Kasumi-1 (cell line): ENCODE data around the gene SMCO4.
A peak's percentile ranks its signal among the peaks of the same experiment; 100 is the strongest.
"Not testable (repeated sequence)": the region's sequence is repeated elsewhere in the genome, so short reads cannot be mapped to it uniquely, and the experiment has no call there.

Source experiments
- DNase-seq, 2 experiments: peaks; one replicate each; lab custom pipeline; 2025; lab: John Stamatoyannopoulos, UW

The SMCO4 gene

DNA sequence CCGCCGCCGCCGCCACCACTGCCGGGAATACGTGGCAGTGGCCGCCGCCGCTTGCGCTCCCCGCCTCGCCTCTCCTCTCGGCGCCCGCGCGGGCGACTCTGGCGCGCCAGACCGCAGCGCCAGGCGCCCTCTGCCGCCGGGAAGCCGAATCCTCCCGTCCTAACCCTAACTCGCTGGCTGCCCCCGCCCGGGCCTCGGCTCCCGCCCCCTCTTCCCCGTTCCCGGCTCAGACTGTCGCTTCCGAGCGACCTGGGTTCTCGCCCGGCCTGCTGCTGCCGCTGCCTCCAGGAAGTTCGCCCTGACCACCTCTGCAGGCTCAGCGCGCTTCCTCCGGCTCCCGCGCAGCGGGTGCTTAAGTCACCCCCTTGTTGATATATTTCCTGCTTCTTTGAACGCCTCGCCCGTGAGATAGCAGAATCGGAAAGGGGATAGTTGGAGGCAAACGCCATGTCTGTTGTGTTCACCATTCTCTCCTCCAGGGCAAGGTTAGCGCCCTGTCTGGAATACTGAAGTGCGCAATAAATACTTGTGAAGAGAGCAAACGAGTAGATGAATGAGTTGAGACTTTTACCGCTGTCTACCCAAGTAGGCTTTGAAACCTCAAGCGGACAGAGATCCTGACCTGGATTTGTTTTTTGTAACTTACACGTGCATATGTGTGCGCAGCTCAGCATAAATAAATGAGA is at the start of gene SMCO4:
Gene SMCO4, minus strand, starts transcription at position 100 of the 686 bp plus-strand sequence. CDS start 64,202 bp downstream, outside the sequence.
- DNase-seq, result peak; percentile 68 to 78

- DNase-seq, result peak in 1 of 2 experiments; percentile 23
Observed at GRCh38 chr11:93591247-93591898, 48.2 kb upstream of the SMCO4 start.

GRCh38 chr11:93589347-93589746 is 46.2 kb upstream of the SMCO4 start:
- no peak for DNase-seq

- DNase-seq, result no peak
Observed at GRCh38 chr11:93587858-93588581, 44.8 kb upstream of the SMCO4 start.

- not testable (repeated sequence) for DNase-seq
Observed at GRCh38 chr11:93587425-93587824, 44.2 kb upstream of the SMCO4 start.

- DNase-seq, result no peak
Observed at GRCh38 chr11:93585758-93586157, 42.6 kb upstream of the SMCO4 start.

DNA sequence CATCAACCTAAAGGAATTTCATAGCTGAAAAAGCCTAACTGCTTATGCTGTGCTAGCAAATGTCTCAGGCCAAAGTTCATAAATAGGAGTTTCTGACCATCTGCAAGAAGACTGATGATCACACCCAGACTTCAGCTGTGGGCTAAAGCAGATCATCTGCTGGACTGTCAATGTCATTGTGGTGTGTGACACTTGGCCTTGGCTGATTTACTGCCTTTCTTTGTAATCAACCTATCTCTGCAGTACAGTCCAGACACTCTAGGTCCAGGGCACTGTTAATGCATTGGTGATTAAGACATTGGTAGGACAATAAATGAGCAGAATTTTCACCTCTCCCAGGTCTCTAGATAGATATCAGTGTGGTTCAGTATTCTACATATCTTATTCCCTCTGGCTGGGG is 40.3 kb upstream of the SMCO4 start:
- no peak for DNase-seq

- no peak for DNase-seq
Observed at GRCh38 chr11:93579187-93579751, 36.1 kb upstream of the SMCO4 start.

- DNase-seq, result no peak
Observed at GRCh38 chr11:93577286-93577685, 34.1 kb upstream of the SMCO4 start.

- DNase-seq, result not testable (repeated sequence)
Observed at GRCh38 chr11:93576870-93577269, 33.7 kb upstream of the SMCO4 start.

- no peak for DNase-seq
Observed at GRCh38 chr11:93574638-93575220, 31.5 kb upstream of the SMCO4 start.

DNA sequence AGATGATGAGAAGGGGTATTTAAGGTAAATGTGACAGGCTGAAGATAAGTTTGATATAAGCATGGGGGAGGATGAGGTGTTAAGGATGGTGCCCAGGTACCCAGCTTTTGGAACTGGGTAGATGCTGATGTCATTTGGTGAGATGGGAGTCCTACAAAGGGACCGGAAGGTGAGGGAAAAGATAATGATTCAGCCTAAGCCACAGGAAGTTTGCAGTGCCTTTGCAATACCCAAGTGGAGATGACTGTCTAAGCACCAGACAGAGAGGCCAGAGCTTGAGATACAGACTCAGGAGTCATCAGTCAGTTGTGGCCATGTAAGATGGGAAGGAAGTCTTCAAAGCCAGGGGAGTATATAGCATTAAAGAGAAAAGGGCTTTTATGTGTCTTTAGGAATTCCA is 30.0 kb upstream of the SMCO4 start:
- DNase-seq, result peak in 1 of 2 experiments; percentile 8

DNA sequence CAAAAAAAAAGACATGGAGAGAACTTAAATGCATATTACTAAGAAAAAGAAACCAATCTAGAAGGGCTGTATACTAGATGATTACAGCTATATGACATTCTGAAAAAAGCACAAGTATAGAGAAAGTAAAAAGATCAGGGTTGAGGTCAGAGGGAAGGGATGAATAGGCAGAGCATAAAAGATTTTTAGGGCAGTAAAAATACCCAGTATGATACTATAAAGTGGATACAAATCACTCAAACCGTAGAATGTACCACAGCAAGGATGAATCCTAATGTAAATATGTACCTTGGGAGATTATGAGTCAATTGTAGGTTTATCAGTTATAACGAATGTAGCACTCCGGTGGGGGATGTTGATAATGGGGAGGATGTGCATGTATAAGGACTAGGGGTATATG is 29.4 kb upstream of the SMCO4 start:
- no peak for DNase-seq

GRCh38 chr11:93572171-93572570 is 29.0 kb upstream of the SMCO4 start:
- no peak for DNase-seq

- DNase-seq, result no peak
Observed at GRCh38 chr11:93571612-93572011, 28.4 kb upstream of the SMCO4 start.

DNA sequence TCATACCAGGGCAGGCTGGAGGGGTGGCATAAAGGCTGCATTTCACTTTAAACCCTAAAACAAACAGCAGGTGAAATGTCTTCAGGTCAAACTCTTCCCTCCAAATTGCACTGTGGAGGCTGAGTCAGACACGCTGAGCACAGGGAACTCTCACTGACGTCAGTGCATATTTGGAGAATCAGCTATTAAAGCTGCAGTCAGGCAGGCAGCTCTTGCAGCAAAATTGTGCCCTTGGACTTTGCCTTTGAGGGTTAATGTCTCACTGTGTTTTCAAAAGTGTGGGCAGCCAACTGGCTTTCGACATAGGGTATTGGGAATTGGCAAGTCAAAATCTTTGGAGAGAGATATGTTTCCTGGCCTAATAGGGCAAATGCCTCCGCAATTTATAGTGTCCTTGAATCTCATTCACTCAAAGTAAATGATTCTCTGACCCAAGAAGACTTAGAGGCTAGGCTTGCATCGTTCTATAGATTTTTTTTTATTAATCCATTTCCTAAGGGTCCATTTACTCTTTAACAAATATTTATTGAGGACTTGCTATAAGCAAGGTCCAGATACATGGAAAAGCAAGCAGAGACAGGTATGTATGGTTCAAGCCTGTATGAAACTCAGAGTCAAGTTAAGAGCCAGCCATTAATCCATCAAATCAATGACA is 27.7 kb upstream of the SMCO4 start:
- no peak for DNase-seq

DNA sequence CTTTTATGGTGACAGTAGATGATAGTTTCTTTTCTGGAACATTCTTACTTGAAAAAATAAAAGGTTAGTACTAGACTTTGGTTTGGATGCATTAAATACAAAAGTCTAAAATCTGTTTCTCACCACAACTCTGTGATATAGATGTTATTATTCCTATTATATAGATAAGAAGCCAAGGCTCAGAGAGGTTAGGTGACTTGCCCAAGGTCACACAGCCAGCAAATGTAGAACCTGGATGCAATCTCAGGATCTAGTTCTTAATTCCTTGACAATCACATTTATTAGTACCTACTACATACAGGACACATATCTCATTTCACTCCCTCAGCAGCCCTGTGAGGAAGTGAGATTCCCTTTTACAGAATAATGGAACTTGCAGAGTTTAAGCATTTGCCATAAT is 26.3 kb upstream of the SMCO4 start:
- DNase-seq, result no peak

GRCh38 chr11:93568726-93569125 is 25.5 kb upstream of the SMCO4 start:
- DNase-seq, result no peak

DNA sequence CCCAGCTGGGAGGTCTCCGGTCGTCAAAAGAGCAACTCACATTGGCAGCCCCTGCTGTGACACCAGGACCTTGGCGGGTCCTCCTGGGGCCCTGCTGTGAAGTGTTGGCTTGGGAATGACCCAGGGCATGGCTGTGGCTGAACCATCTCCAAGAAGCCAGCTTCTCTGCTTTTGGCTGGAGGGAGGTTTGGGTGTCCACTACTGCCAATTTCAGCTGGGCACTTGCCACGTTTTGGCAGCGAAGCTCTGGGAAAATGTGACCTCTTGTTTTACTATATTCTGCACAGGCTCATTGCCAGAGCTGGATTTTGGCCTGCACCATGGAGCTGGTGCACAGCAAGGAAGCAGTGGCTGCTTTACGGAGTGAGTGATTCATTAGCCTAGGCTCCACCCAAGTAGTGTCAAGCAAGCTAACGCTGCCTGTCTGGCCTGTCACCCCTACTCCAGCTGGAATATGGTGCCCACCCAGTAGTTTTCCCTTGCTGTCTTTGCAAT is 24.3 kb upstream of the SMCO4 start:
- DNase-seq, result no peak

DNA sequence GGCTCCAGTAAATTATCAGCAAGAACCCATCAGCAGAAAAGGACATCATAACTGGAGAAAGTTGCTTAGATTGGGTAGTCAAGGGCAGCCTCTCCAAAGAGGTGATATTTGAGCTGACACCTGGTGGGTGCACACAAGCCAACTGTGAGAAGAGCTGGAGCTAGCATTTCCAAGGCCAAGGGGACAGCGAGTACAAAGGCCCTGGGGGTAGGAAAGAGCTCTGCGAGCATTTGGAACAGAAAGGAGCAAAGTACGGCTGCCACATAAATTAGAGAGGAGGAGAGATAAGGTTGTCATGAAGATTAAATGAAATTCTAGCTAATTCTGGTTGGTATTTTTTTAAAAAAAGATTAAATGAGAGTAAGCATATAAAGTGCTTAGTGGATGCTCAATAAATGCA is 21.7 kb upstream of the SMCO4 start:
- no peak for DNase-seq

- DNase-seq, result no peak
Observed at GRCh38 chr11:93563857-93564256, 20.7 kb upstream of the SMCO4 start.
